Activated CD8-positive, alpha-beta T cell treated with anti-CD3 and anti-CD28 coated beads, Interleukin-2, amount 10 ng/mL, durations not matched to agents 7 days and 5 days (primary cell): ENCODE measurements around the gene CDK11B. TPM values are rescaled to one million over a fixed set of nuclear protein-coding genes. Genes with fewer than 3 reads are reported as not detected.
A peak's percentile ranks its signal among the peaks of the same experiment; 100 is the strongest.

Experiments
- ATAC-seq: fragments of 150-1000 bp; cut with Tn5 transposase; one replicate; pipeline ENCODE4 v1.10.0; 2021; ENCODE audit warnings: moderate library complexity
- CTCF ChIA-PET: fragments of 350-600 bp; sonication (Branson Sonifier 250); formaldehyde crosslinking; loops from one replicate; lab custom pipeline; 2021; ENCODE audit warnings: antibody characterized with exemption; lab: Charles Lee
- POLR2A ChIA-PET: fragments of 350-600 bp; sonication (Branson Sonifier 250); formaldehyde crosslinking; loops from one replicate; lab custom pipeline; 2021; ENCODE audit warnings: antibody characterized with exemption; lab: Charles Lee
- DNase-seq: peaks from one replicate; pipeline ENCODE4 v3.0.0-alpha.2; 2020
- H3K27ac Mint-ChIP-seq: one replicate; pipeline ENCODE4 v1.8.0; 2021; ENCODE audit warnings: mild to moderate bottlenecking, mixed read lengths
- H3K27me3 Mint-ChIP-seq: one replicate; pipeline ENCODE4 v1.8.0; 2021; ENCODE audit warnings: low read depth, mixed read lengths
- H3K36me3 Mint-ChIP-seq: one replicate; pipeline ENCODE4 v1.8.0; 2021; ENCODE audit warnings: low read depth, mixed read lengths
- H3K4me1 Mint-ChIP-seq: one replicate; pipeline ENCODE4 v1.8.0; 2021; ENCODE audit warnings: low read depth, mixed read lengths
- H3K4me3 Mint-ChIP-seq: one replicate; pipeline ENCODE4 v1.8.0; 2021; ENCODE audit warnings: mild to moderate bottlenecking, mixed read lengths
- H3K9me3 Mint-ChIP-seq: one replicate; pipeline ENCODE4 v1.8.0; 2022; ENCODE audit warnings: mixed read lengths; ENCODE audit not compliant: insufficient read depth
- total RNA-seq, 2 experiments: library from RNA; stranded (reverse); gene quantifications; one replicate each; pipeline ENCODE4 v1.2.3, GENCODE V29; 2021

CDK11B gene
- total RNA-seq, 2 experiments from 2014 or later, result 35.4 to 39.5 TPM

GRCh38 chr1:1615256-1616044 lies 43.4 kb downstream of the CDK11B start, which contains the start of gene MIB2:
MIB2 (plus strand) TSS chr1:1615500; CDS start chr1:1623453, 7,953 bp downstream.
- peak within 1 kb of the TSS; percentile 94 for H3K27ac Mint-ChIP-seq
- CTCF ChIA-PET, result interaction anchor here (0.5 to 3.5 kb wide), 3 partner anchors 14 to 456 kb away, joined by 3 to 21 read pairs (median 11); no protein-coding TSS in a partner anchor
- no peaks in the 10 kb centered on the region for H3K27me3 Mint-ChIP-seq
- DNase-seq, result peak; percentile 97
- H3K4me3 Mint-ChIP-seq, result peak within 1 kb of the TSS; percentile 88
- H3K4me1 Mint-ChIP-seq, result peaks cover 39% of the 10 kb centered on the region
- POLR2A ChIA-PET, result interaction anchor here (0.8 to 2.5 kb wide), 9 partner anchors 10 to 534 kb away, joined by 3 to 11 read pairs (median 3); partner anchors contain the start of gene CCNL2
- H3K36me3 Mint-ChIP-seq, result peaks cover 13% of the 10 kb centered on the region
- H3K9me3 Mint-ChIP-seq, result no peaks in the 10 kb centered on the region
- peak; percentile 86 for ATAC-seq

DNA sequence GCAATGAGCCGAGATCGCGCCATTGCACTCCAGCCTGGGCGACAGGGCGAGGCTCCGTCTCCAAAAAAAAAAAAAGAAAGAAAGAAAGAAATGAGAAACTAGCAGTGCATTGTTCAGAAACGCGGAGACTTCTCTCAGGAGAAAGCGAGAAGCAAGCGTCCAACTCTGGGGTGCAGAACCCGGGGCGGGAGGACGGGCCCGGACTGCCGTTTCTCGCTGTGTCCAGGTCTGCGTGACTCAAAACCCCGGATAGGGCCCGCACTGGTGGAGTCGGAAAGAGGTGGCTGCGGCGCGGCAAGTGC lies 43.9 kb downstream of the CDK11B start:
- no peaks in the 10 kb centered on the region for H3K9me3 Mint-ChIP-seq

GRCh38 chr1:1614204-1614953 lies 44.4 kb downstream of the CDK11B start:
- DNase-seq (peak; percentile 64), ATAC-seq (peak; percentile 5)
- POLR2A ChIA-PET, result interaction anchor here (0.9 to 2.5 kb wide), 8 partner anchors 11 to 214 kb away, joined by 3 to 11 read pairs (median 4); partner anchors contain the start of gene CCNL2
- Mint-ChIP-seq H3K36me3 (peaks cover 13% of the 10 kb centered on the region), H3K27me3 (no peaks in the 10 kb centered on the region), H3K4me1 (peaks cover 39% of the 10 kb centered on the region), H3K9me3 (no peaks in the 10 kb centered on the region), H3K4me3 (peak overlapping the region; percentile 88), H3K27ac (peak overlapping the region; percentile 94)
- CTCF ChIA-PET, result interaction anchor here (1.5 to 3.5 kb wide), 5 partner anchors 12 to 110 kb away, joined by 3 to 21 read pairs (median 7); no protein-coding TSS in a partner anchor

More for the DNA sequence above, 43.9 kb downstream of the CDK11B start:
- Mint-ChIP-seq H3K27ac (peak overlapping the region; percentile 94), H3K36me3 (peaks cover 13% of the 10 kb centered on the region), H3K27me3 (no peaks in the 10 kb centered on the region), H3K4me1 (peaks cover 39% of the 10 kb centered on the region), H3K4me3 (peak overlapping the region; percentile 88)
- DNase-seq (no peak), ATAC-seq (peak; percentile 0)
- ChIA-PET POLR2A (interaction anchor here (0.8 to 2.5 kb wide), 11 partner anchors 10 to 535 kb away, joined by 3 to 11 read pairs (median 3); partner anchors contain the start of gene CCNL2), CTCF (interaction anchor here (1.5 to 3.5 kb wide), 4 partner anchors 14 to 110 kb away, joined by 3 to 21 read pairs (median 9); no protein-coding TSS in a partner anchor)

GRCh38 chr1:1613509-1614082 lies 45.2 kb downstream of the CDK11B start:
- H3K4me1 Mint-ChIP-seq, result peaks cover 39% of the 10 kb centered on the region
- H3K9me3 Mint-ChIP-seq, result no peaks in the 10 kb centered on the region
- peak overlapping the region; percentile 65 for H3K27ac Mint-ChIP-seq
- H3K4me3 Mint-ChIP-seq, result peak overlapping the region; percentile 88
- ChIA-PET CTCF (interaction anchor here (1.5 to 3.5 kb wide), 5 partner anchors 11 to 109 kb away, joined by 3 to 21 read pairs (median 7); no protein-coding TSS in a partner anchor), POLR2A (interaction anchor here (0.7 to 1.9 kb wide), 6 partner anchors 15 to 491 kb away, joined by 3 to 8 read pairs (median 4); partner anchors contain the start of gene CCNL2)
- no peak for DNase-seq
- peaks cover 13% of the 10 kb centered on the region for H3K36me3 Mint-ChIP-seq
- H3K27me3 Mint-ChIP-seq, result no peaks in the 10 kb centered on the region
- no peak for ATAC-seq

DNA sequence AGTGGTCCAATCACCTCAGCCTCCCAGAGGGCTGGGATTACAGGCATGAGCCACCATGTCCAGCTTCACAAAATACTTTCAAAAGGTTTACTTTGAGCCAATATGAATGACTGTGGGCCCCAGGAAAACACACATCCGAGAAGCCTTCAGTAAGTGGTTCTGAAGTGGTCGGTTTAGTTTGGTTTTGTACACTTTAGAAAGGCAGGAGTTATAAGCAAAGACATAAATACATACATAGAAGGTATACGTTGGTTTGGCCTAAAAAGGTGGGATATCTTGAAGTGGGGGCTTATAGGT lies 46.8 kb downstream of the CDK11B start:
- no peaks in the 10 kb centered on the region for H3K9me3 Mint-ChIP-seq
- POLR2A ChIA-PET, result no interaction called here
- ATAC-seq (no peak), DNase-seq (no peak)
- CTCF ChIA-PET, result no interaction called here
- H3K36me3 Mint-ChIP-seq, result peaks cover 8% of the 10 kb centered on the region
- no peaks in the 10 kb centered on the region for H3K27me3 Mint-ChIP-seq
- no peak overlapping the region for H3K27ac Mint-ChIP-seq
- no peak overlapping the region for H3K4me3 Mint-ChIP-seq
- peaks cover 36% of the 10 kb centered on the region for H3K4me1 Mint-ChIP-seq

DNA sequence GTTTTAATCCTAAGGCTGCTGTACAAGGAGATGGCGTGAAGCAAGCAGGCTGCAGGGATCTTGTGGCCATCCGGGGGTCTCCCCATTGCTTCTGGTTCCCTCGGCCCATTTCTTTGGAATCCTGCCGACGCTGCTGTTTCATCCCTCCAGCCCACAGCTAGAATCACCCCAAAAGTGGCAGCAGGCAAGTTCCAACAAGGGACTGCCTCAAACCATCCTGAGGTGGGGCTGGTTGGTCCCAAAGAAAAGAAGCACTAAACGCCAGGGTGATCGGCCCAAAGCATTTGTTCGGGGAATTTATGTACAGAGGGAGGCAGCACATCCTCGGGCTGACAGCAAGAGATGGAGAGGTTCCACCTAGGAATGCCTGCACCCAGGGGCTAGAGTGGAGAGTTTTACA lies 48.0 kb downstream of the CDK11B start:
- peak overlapping the region; percentile 32 for H3K27ac Mint-ChIP-seq

GRCh38 chr1:1609822-1610485 lies 48.9 kb downstream of the CDK11B start:
- Mint-ChIP-seq H3K4me3 (no peak overlapping the region), H3K9me3 (no peaks in the 10 kb centered on the region), H3K27me3 (no peaks in the 10 kb centered on the region), H3K27ac (no peak overlapping the region), H3K4me1 (peaks cover 34% of the 10 kb centered on the region), H3K36me3 (peaks cover 8% of the 10 kb centered on the region)
- ChIA-PET POLR2A (no interaction called here), CTCF (no interaction called here)
- no peak for ATAC-seq
- DNase-seq, result no peak

More for the DNA sequence above, 48.0 kb downstream of the CDK11B start:
- DNase-seq (no peak), ATAC-seq (no peak)
- H3K4me1 Mint-ChIP-seq, result peaks cover 33% of the 10 kb centered on the region
- H3K27me3 Mint-ChIP-seq, result no peaks in the 10 kb centered on the region
- POLR2A ChIA-PET, result no interaction called here
- CTCF ChIA-PET, result no interaction called here
- peaks cover 8% of the 10 kb centered on the region for H3K36me3 Mint-ChIP-seq
- H3K4me3 Mint-ChIP-seq, result no peak overlapping the region
- no peaks in the 10 kb centered on the region for H3K9me3 Mint-ChIP-seq

- Mint-ChIP-seq H3K9me3 (no peaks in the 10 kb centered on the region), H3K4me1 (peaks cover 14% of the 10 kb centered on the region), H3K27ac (no peak overlapping the region), H3K36me3 (no peaks in the 10 kb centered on the region), H3K4me3 (no peak overlapping the region), H3K27me3 (no peaks in the 10 kb centered on the region)
- ChIA-PET CTCF (interaction anchor here (1.3 kb wide), 1 partner anchor 23 kb away, joined by 4 read pairs; no protein-coding TSS in a partner anchor), POLR2A (no interaction called here)
- DNase-seq, result no peak
- no peak for ATAC-seq
These were observed 52.6 kb downstream of the CDK11B start for GRCh38 chr1:1606232-1606631.

DNA sequence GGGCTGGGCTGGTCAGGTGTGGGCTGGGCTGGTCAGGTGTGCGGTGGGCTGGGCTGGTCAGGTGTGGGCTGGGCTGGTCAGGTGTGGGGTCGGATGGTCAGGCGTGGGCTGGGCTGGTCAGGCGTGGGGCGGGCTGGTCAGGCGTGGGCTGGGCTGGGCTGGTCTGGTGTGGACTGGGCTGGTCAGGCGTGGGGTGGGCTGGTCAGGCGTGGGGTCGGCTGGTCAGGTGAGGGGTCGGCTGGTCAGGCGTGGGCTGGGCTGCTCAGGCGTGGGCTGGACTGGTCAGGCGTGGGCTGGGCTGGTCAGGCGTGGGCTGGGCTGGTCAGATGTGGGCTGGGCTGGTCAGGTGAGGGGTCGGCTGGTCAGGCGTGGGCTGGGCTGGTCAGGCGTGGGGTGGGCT lies 53.1 kb downstream of the CDK11B start:
- H3K4me3 Mint-ChIP-seq, result no peak overlapping the region
- POLR2A ChIA-PET, result interaction anchor here (1.0 kb wide), 1 partner anchor 10 kb away, joined by 3 read pairs; the partner anchor contains the start of gene MIB2
- no peaks in the 10 kb centered on the region for H3K9me3 Mint-ChIP-seq

GRCh38 chr1:1605034-1605591 lies 53.7 kb downstream of the CDK11B start:
- CTCF ChIA-PET, result no interaction called here
- H3K27ac Mint-ChIP-seq, result peak overlapping the region; percentile 34
- no peak for ATAC-seq

More for the DNA sequence above, 53.1 kb downstream of the CDK11B start:
- DNase-seq, result no peak
- no peaks in the 10 kb centered on the region for H3K27me3 Mint-ChIP-seq
- peaks cover 15% of the 10 kb centered on the region for H3K4me1 Mint-ChIP-seq
- no peaks in the 10 kb centered on the region for H3K36me3 Mint-ChIP-seq
- CTCF ChIA-PET, result no interaction called here
- no peak overlapping the region for H3K27ac Mint-ChIP-seq
- ATAC-seq, result no peak

More at GRCh38 chr1:1605034-1605591, 53.7 kb downstream of the CDK11B start:
- Mint-ChIP-seq H3K36me3 (no peaks in the 10 kb centered on the region), H3K9me3 (no peaks in the 10 kb centered on the region), H3K4me1 (peaks cover 17% of the 10 kb centered on the region), H3K4me3 (no peak overlapping the region), H3K27me3 (no peaks in the 10 kb centered on the region)
- no peak for DNase-seq
- POLR2A ChIA-PET, result interaction anchor here (1.0 kb wide), 1 partner anchor 10 kb away, joined by 3 read pairs; the partner anchor contains the start of gene MIB2
